Stimulated activated CD4-positive, alpha-beta T cell treated with anti-CD3 and anti-CD28 coated beads, Interleukin-1b, Interleukin-23, amount 100 ng/mL, for 4 hours (primary cell): ENCODE results near the gene SLC20A1.
A peak's percentile ranks its signal among the peaks of the same experiment; 100 is the strongest.
"Not testable (repeated sequence)": the region's sequence is repeated elsewhere in the genome, so short reads cannot be mapped to it uniquely, and the experiment has no call there.

Source experiments
- DNase-seq, 2 donors: peaks; one replicate each; pipeline ENCODE4 v3.0.0-alpha.2; 2020; ENCODE audit warnings: low read depth in 2 of 2

The SLC20A1 gene

GRCh38 chr2:112683550-112684414, 38.0 kb downstream of the SLC20A1 start:
- no peak for DNase-seq

- no peak for DNase-seq
Observed at GRCh38 chr2:112684415-112684775, 38.7 kb downstream of the SLC20A1 start.

GRCh38 chr2:112685271-112685884, 39.6 kb downstream of the SLC20A1 start:
- no peak for DNase-seq

- DNase-seq: no peak
Observed at GRCh38 chr2:112686348-112687217, 40.8 kb downstream of the SLC20A1 start.

DNA sequence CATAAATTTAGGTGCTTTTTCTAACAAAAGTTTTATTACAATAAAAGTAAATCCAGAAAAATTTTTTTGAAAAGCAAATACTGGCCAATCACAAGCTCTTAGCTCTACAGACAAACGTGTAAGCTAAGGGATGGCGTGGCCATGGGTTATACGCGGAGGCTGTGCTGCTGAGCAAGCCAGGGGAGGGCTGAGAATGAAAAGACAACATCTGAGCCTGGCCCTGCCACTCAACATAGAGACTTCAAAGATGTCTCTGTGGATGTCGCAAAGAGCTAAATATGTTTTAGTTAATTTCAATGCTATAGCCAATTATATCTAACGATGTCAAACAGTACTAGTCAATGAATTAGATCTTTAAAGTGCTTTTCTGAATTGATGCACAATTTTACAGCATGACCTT, 41.8 kb downstream of the SLC20A1 start:
- no peak for DNase-seq

GRCh38 chr2:112688086-112688880, 42.5 kb downstream of the SLC20A1 start:
- DNase-seq: no peak

DNA sequence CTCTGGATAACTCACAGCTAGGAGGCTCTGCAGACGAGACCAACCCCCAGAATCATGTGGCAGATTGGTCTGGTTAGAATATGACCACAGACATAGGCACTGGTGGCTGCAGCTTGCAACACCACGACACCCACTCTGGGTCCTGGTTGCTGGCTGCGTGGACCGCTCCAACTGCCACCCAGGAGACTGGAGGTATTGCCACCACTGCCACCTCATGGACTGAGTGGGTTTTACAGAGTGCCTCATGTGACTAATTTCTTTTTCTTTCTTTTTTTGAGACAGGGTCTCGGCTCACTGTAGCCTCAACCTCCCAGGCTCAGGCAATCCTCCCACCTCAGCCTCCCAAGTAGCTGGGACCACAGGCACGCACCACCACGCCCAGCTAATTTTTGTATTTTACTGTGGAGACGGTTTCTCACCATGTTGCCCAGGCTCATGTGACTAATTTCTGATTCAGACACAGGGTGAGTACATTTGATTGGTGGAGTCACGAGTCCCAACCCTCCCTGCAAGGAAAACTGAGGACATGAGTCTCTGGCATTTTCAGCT, 45.2 kb downstream of the SLC20A1 start:
- DNase-seq: peak; percentile 43 to 45

- no peak for DNase-seq
Observed at GRCh38 chr2:112691881-112692281, 46.1 kb downstream of the SLC20A1 start.

DNA sequence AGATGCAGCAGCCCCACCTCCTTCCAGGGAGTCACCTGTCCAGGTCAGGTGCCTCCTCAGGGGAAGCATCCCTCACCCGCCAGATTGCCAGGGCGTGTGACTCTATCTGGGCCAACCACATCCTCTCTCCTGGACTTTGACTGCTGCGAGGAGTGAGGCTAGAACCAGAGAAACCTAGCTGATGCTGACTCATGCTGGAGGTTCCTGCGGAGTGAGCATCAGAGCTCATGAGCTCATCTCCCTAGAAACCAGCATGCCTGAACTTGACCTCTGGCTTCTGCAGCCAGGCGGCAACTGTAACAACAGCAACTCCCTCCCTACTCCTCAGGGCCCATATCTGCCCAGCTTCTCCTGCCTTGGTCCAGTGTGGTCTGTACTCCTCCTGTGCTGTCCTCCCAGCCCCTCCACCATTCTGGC, 46.8 kb downstream of the SLC20A1 start:
- DNase-seq: peak; percentile 7 to 29

- peak in 1 of 2 donors; percentile 15 for DNase-seq
Observed at GRCh38 chr2:112692918-112693317, 47.2 kb downstream of the SLC20A1 start.

DNA sequence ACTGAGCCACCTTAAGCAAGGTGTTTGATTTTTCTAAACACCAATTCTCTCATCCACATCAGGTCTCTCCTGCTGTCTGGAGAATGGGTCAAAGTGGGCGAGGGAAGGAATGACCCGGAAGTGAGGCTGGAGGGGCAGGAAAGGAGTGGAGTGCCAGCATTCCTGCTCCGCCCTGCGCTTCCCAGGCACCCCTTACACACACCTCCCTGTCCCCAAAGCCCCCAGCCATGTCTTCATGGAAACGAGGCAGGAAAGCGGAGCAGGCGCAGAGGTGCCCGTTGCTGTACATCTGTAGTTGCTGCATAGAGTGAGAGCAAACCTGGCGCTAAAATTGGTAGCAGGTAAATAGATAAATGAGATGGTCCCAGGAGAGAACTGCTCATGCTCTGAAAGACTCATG, 47.9 kb downstream of the SLC20A1 start:
- DNase-seq: no peak

- no peak for DNase-seq
Observed at GRCh38 chr2:112694182-112694581, 48.4 kb downstream of the SLC20A1 start.

DNA sequence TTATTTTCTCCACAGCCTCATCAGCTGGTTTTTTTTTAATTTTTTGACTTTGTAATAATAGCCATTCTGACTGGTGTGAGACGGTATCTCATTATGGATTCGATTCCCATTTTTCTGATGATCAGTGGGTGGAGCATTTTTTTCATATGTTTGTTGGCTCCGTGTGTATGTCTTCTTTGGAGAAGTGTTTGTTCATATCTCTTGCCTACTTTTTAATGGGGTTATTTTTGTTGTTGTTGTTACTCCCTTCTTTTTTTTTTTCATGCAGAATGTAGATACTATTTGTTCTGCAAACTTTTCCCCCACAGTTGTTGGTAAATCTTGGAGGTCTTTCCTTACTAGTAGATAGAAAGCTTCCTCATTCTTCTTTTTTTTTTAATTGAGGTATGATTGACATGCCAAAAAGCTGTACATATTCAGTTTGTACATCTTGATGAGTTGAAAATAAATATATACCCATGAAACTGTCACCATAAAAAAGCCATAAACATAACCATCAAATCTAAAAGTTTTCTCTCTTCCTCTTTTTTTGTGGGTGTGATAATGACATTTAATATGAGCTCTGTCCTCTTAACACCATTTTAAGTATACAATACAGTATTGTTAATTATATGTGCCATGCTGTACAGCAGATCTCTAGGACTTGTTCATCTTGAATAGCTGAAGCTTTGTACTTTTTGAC, 53.2 kb downstream of the SLC20A1 start:
- no peak for DNase-seq

DNA sequence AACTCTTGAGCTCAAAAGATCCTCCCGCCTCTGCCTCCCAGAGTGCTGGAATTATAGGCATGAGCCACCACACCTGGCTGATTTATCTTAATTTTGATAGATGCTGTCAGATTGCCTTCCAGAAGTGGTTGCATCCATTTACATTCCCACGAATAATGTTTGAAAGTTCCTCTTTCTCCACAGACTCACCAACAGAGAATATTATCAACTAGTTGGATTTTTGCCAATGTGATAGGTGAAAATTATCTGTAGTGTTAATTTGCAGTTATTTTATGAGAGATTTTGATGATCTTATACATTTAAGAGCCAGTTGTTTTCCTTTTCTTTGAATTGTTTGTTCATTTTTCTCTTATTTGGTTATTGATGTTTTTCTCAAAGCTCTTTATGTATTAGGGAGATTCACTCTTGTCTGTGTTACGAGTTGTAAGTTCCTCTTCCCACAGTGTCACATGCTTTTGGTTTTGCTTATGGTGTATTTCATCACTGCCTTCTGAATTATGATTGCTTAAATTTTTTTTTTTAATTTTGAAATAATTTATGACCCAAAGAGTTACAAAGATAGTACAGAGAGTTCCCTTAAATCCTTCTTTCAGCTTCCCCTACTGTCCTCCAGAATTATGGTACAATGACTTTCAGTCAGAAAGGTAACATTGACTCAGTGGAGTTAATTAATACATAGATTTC, 54.4 kb downstream of the SLC20A1 start:
- DNase-seq: no peak

DNA sequence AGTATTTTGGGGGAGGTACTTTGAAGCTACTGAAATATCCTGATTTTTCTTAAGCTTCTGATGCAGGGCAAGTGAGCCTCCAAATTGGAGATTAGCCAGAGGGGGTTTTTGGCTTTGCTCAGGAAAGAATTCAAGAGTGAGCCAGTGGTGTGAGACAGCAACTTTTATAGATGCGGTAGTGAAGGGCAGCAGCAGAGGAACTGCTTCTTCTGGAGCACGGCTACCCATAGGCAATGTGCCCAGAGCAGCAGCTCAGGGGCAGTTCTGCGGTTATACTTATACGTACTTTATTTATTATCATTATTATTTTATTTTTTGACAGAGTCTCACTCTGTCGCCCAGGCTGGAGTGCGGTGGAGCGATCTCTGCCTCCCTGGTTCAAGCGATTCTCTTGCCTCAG, 55.3 kb downstream of the SLC20A1 start:
- DNase-seq: no peak

- no peak for DNase-seq
Observed at GRCh38 chr2:112703684-112704083, 57.9 kb downstream of the SLC20A1 start.

- DNase-seq: no peak
Observed at GRCh38 chr2:112705575-112705974, 59.8 kb downstream of the SLC20A1 start.

DNA sequence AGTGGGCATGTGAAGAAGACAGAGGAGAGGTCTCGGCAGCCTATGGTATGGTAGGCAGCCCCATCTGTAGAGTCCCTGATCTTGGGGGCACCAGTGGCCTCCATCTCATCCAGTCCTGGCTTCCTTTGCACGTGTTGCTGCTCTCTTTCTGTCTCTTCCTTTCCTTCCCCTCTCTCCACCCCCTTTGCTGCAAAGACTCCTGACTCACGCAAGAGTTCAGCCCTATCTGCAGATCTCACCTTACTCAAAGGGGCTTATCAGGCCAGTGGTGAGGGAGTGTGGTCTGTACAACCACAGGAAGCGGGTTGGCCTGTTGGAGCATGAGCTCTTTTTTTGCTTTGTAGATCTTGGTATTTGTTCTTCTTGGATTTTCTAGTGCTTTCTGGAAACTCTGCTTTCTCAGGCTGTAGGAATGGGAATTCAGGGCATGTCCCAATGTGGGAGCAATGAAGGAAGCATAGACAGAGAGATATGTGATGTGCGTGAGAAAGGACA, 60.5 kb downstream of the SLC20A1 start:
- DNase-seq: no peak

DNA sequence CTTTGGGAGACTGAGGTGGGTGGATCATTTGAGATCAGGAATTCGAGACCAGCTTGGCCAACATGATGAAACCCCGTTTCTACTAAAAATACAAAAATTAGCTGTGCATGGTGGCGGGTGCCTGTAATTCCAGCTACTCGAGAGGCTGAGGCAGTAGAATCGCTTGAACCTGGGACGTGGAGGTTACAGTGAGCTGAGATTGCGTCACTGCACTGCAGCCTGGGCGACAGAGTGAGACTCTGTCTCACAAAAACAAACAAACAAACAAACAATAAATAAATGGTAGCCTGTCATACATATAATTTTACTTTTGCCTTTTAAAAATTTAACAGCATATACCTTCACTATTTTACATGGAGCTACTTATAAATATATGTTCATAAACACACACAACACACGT, 61.2 kb downstream of the SLC20A1 start:
- not testable (repeated sequence) for DNase-seq

GRCh38 chr2:112708968-112709367, 63.2 kb downstream of the SLC20A1 start:
- no peak for DNase-seq
